HCT116 (cell line): ENCODE measurements around the gene NBAS. TPM values are rescaled to one million over a fixed set of nuclear protein-coding genes. Genes with fewer than 3 reads are reported as not detected.

Source experiments
- ATAC-seq: fragments of 200-7000 bp; cut with Tn5 transposase; 2 replicates; pipeline ENCODE4 v1.9.1; 2020; ENCODE audit warnings: mild to moderate bottlenecking, moderate library complexity
- BruUV-seq: library from RNA; stranded (reverse); fragments of 400-500 nt; replicated peaks from 2 replicates; lab custom pipeline; 2021; lab: Mats Ljungman, UMichigan
- CTCF ChIA-PET: fragments of 300-600 bp; sonication (Branson Sonifier 250); formaldehyde crosslinking; loops from one replicate; lab custom pipeline; 2021; ENCODE audit warnings: antibody characterized with exemption; lab: Charles Lee
- POLR2A ChIA-PET: fragments of 300-600, 350-600 bp; sonication (Branson Sonifier 250); formaldehyde crosslinking; loops from one replicate; lab custom pipeline; 2021; ENCODE audit warnings: antibody characterized with exemption; lab: Charles Lee
- RAD21 ChIA-PET, 2 experiments: fragments of 300-600 bp; sonication (Branson Sonifier 250); formaldehyde crosslinking; loops; one replicate each; lab custom pipeline; 2023; ENCODE audit warnings: low total read pairs in 2 of 2; ENCODE audit not compliant: uncharacterized antibody in 2 of 2, unreplicated experiment in 2 of 2, low non-redundant PET in 1 of 2; lab: Charles Lee
- DNase-seq: peaks from one replicate; pipeline ENCODE4 v3.0.0-alpha.2; 2010; ENCODE audit warnings: low read depth, low spot score
- H2AFZ ChIP-seq: fragments of 200-600 bp; shearing (Covaris generic), sonication (generic); 2 replicates; pipeline ENCODE4 v1.6.1; 2017; ENCODE audit warnings: low read depth, mixed run types, mixed read lengths, antibody characterized with exemption, low read length; ENCODE audit not compliant: poor library complexity, severe bottlenecking
- H3K27ac ChIP-seq: 2 replicates; pipeline ENCODE4 v1.5.1; 2012; ENCODE audit warnings: low read depth, low read length
- H3K27me3 ChIP-seq: fragments of 200-600 bp; sonication (generic); 2 replicates; pipeline ENCODE4 v1.6.1; 2016; ENCODE audit warnings: mixed run types, low read length, mixed read lengths; ENCODE audit not compliant: insufficient read depth
- H3K36me3 ChIP-seq, 2 experiments: fragments of 200-500 bp in 1 of 2; fragments of 200-600 bp in 1 of 2; sonication (Bioruptor generic) in 1 of 2; sonication (generic) in 1 of 2; 2 replicates each; pipeline versions ENCODE4 v1.5.1 to v1.6.1; 2014 to 2016; ENCODE audit warnings: low read length in 2 of 2, inconsistent platforms in 1 of 2, mixed read lengths in 1 of 2, mixed run types in 1 of 2; ENCODE audit not compliant: insufficient read depth in 2 of 2, control insufficient read depth in 1 of 2
- H3K4me1 ChIP-seq, 2 experiments: fragments of 200-600 bp in 1 of 2; sonication (generic) in 1 of 2; 2 replicates each; pipeline versions ENCODE4 v1.5.1 to v1.6.1; 2012 to 2017; ENCODE audit warnings: low read length in 2 of 2, inconsistent platforms in 1 of 2, mild to moderate bottlenecking in 1 of 2, mixed read lengths in 1 of 2, mixed run types in 1 of 2, moderate library complexity in 1 of 2; ENCODE audit not compliant: insufficient read depth in 2 of 2, control insufficient read depth in 1 of 2
- H3K4me2 ChIP-seq: fragments of 200-600 bp; sonication (generic); 2 replicates; pipeline ENCODE4 v1.6.1; 2017; ENCODE audit warnings: mixed run types, low read length, mixed read lengths
- H3K4me3 ChIP-seq, 2 experiments: fragments of 200-600 bp in 1 of 2; sonication (generic) in 1 of 2; replicated peaks in 1 of 2; 2 replicates each; pipeline ENCODE4 v1.5.1; 2011 to 2016; ENCODE audit warnings: low read length in 2 of 2, control low read depth in 1 of 2, low read depth in 1 of 2, mild to moderate bottlenecking in 1 of 2, mixed read lengths in 1 of 2, mixed run types in 1 of 2
- H3K79me2 ChIP-seq: fragments of 200-600 bp; sonication (generic); 2 replicates; pipeline ENCODE4 v1.6.1; 2017; ENCODE audit warnings: mild to moderate bottlenecking, mixed run types, low read length, moderate library complexity, mixed read lengths; ENCODE audit not compliant: insufficient read depth
- H3K9ac ChIP-seq: fragments of 200-600 bp; sonication (generic); 2 replicates; pipeline ENCODE4 v1.6.1; 2016; ENCODE audit warnings: low read length, mixed read lengths
- H3K9me2 ChIP-seq: fragments of 200-600 bp; sonication (generic), shearing (Covaris generic); 2 replicates; pipeline ENCODE4 v1.6.1; 2017; ENCODE audit warnings: mixed run types, mild to moderate bottlenecking, moderate library complexity; ENCODE audit not compliant: insufficient read depth
- H3K9me3 ChIP-seq, 2 experiments: fragments of 200-500 bp in 1 of 2; fragments of 200-600 bp in 1 of 2; sonication (Bioruptor generic) in 1 of 2; sonication (generic) in 1 of 2; 2 replicates each; pipeline ENCODE4 v1.6.1; 2014 to 2017; ENCODE audit warnings: low read length in 2 of 2, mixed read lengths in 2 of 2, inconsistent platforms in 1 of 2, low read depth in 1 of 2, mild to moderate bottlenecking in 1 of 2, mixed run types in 1 of 2, moderate library complexity in 1 of 2; ENCODE audit not compliant: control insufficient read depth in 1 of 2, insufficient read depth in 1 of 2
- H4K20me1 ChIP-seq: fragments of 200-600 bp; sonication (generic), shearing (Covaris generic); 2 replicates; pipeline ENCODE4 v1.6.1; 2017; ENCODE audit warnings: mixed run types, mild to moderate bottlenecking, moderate library complexity; ENCODE audit not compliant: insufficient read depth
- ATF3 ChIP-seq: IDR thresholded peaks from 2 replicates; pipeline ENCODE4 v1.6.1; 2012
- FOSL1 ChIP-seq: IDR thresholded peaks from 2 replicates; pipeline ENCODE4 v1.6.1; 2012; ENCODE audit warnings: low read depth
- MAX ChIP-seq: IDR thresholded peaks from 2 replicates; pipeline ENCODE4 v1.6.1; 2012
- POLR2A ChIP-seq: IDR thresholded peaks from 2 replicates; pipeline ENCODE4 v1.7.0; 2011; ENCODE audit warnings: borderline replicate concordance; ENCODE audit not compliant: insufficient read depth, insufficient read length; ENCODE audit errors: extremely low read depth
- RAD21 ChIP-seq: IDR thresholded peaks from 2 replicates; pipeline ENCODE4 v1.6.1; 2012; ENCODE audit warnings: low read depth, mild to moderate bottlenecking
- SP1 ChIP-seq: IDR thresholded peaks from 2 replicates; pipeline ENCODE4 v1.6.1; 2012; ENCODE audit warnings: low read depth
- SRF ChIP-seq: IDR thresholded peaks from 2 replicates; pipeline ENCODE4 v1.6.1; 2012; ENCODE audit warnings: low read depth
- TCF7L2 ChIP-seq: IDR thresholded peaks from 2 replicates; pipeline ENCODE4 v1.7.0; 2011; ENCODE audit warnings: borderline replicate concordance, inconsistent platforms; ENCODE audit not compliant: insufficient read depth, insufficient read length; ENCODE audit errors: extremely low read depth
- ZNF274 ChIP-seq: fragments of 200-500 bp; sonication (Bioruptor generic); IDR thresholded peaks from 2 replicates; pipeline ENCODE4 v1.6.1; 2014; ENCODE audit warnings: mild to moderate bottlenecking, low read depth, low read length, inconsistent platforms
- intact Hi-C: fragments of 100-400 bp; cut with micrococcal nuclease; formaldehyde crosslinking; loops from 2 replicates; pipeline ENCODE4 v1.10.0; 2022
- total RNA-seq: library from RNA; stranded (reverse); gene quantifications from one replicate; pipeline ENCODE4 v1.2.1, GENCODE V29; 2021; ENCODE audit not compliant: unreplicated experiment

NBAS gene
- total RNA-seq, 1 experiment from 2014 or later: 32.8 TPM

GRCh38 chr2:15367715-15368114 is 193.4 kb downstream of the NBAS start (continued):
- TF ChIP-seq ZNF274: no peak
- no peak for TF ChIP-seq TCF7L2
- no peak for TF ChIP-seq SP1
- TF ChIP-seq POLR2A: no peak
- no peak for TF ChIP-seq MAX
- no peak for TF ChIP-seq SRF

- RAD21 ChIA-PET: no interaction called here
Measured at GRCh38 chr2:15367205-15367604, 193.9 kb downstream of the NBAS start.

More at GRCh38 chr2:15367205-15367604, 193.9 kb downstream of the NBAS start:
- intact Hi-C loops: no loop called here
- Histone ChIP-seq H3K27me3 (no peaks in the 10 kb centered on the region), H3K9ac (no peak overlapping the region), H3K9me2 (no peaks in the 10 kb centered on the region), H3K9me3 (no peaks in the 10 kb centered on the region), H3K4me2 (no peak overlapping the region), H3K4me3 (no peak overlapping the region), H3K27ac (no peak overlapping the region), H2AFZ (no peak overlapping the region), H3K36me3 (no peaks in the 10 kb centered on the region), H3K79me2 (no peaks in the 10 kb centered on the region), H3K4me1 (peaks cover 0 to 4% of the 10 kb centered on the region in 2 experiments; a peak in 1 of 4 replicates), H4K20me1 (no peaks in the 10 kb centered on the region)
- ChIA-PET POLR2A (no interaction called here), CTCF (no interaction called here)
- DNase-seq: no peak
- no peak for ATAC-seq
- no TSS peak for BruUV-seq
- TF ChIP-seq MAX (no peak), FOSL1 (no peak), POLR2A (no peak), RAD21 (no peak), ATF3 (no peak)
